Transverse colon (tissue), 4 donors: ENCODE results near the gene TMEM52. TPM values are rescaled to one million over a fixed set of nuclear protein-coding genes. Genes with fewer than 3 reads are reported as not detected.
A peak's percentile ranks its signal among the peaks of the same experiment; 100 is the strongest.

Experiments used
- DNase-seq: peaks from one replicate; pipeline ENCODE4 v3.0.0-alpha.2; 2019
- H3K27ac ChIP-seq, 4 donors: fragments of 200-600 bp; sonication (generic); 2 replicates each; pipeline ENCODE4 v1.5.1; 2016 to 2018; ENCODE audit warnings: inconsistent platforms in 4 of 4
- H3K27me3 ChIP-seq: fragments of 200-600 bp; sonication (generic); 2 replicates; pipeline ENCODE4 v1.5.1; 2017; ENCODE audit warnings: inconsistent platforms
- H3K36me3 ChIP-seq, 4 donors: fragments of 200-600 bp; sonication (generic); 2 replicates each; pipeline ENCODE4 v1.5.1; 2017 to 2019; ENCODE audit warnings: inconsistent platforms in 4 of 4
- H3K4me1 ChIP-seq, 4 donors: fragments of 200-600 bp; sonication (generic); 2 replicates each; pipeline ENCODE4 v1.5.1; 2017 to 2020; ENCODE audit warnings: inconsistent platforms in 4 of 4
- H3K4me3 ChIP-seq, 4 donors: fragments of 200-600 bp; sonication (generic); 1 replicate in 1 of 4; 2 replicates in 3 of 4; pipeline versions ENCODE4 v1.5.1 to v1.6.1; 2017 to 2019; ENCODE audit warnings: inconsistent platforms in 4 of 4
- H3K9me3 ChIP-seq, 2 donors: fragments of 200-600 bp; sonication (generic); 2 replicates each; pipeline ENCODE4 v1.5.1; 2017 to 2019; ENCODE audit warnings: inconsistent platforms in 2 of 2
- CTCF ChIP-seq, 5 experiments: fragments of 200-600 bp in 3 of 5; fragments of 450-650 bp in 2 of 5; sonication (generic) in 3 of 5; IDR thresholded peaks; 1 replicate in 2 of 5; 2 replicates in 3 of 5; pipeline ENCODE4 v1.5.1; 2016 to 2017; ENCODE audit warnings: antibody characterized with exemption in 5 of 5, inconsistent platforms in 3 of 5, mild to moderate bottlenecking in 2 of 5, moderate library complexity in 1 of 5
- EP300 ChIP-seq: sonication (generic); formaldehyde crosslinking; IDR thresholded peaks from one replicate; pipeline ENCODE4 v1.6.1; 2017; ENCODE audit warnings: antibody characterized with exemption, low read depth
- POLR2A ChIP-seq: fragments of 450-650 bp; IDR thresholded peaks from one replicate; pipeline ENCODE4 v1.6.1; 2016; ENCODE audit warnings: antibody characterized with exemption, mild to moderate bottlenecking, moderate library complexity
- POLR2AphosphoS5 ChIP-seq, 3 donors: sonication (generic); formaldehyde crosslinking; IDR thresholded peaks; one replicate each; pipeline ENCODE4 v1.6.1; 2016; ENCODE audit warnings: antibody characterized with exemption in 3 of 3
- WGBS, 2 donors: methylation state at CpG; one replicate each; pipeline ENCODE4 v1.1.5; 2018; ENCODE audit warnings: low coverage in 1 of 2; 5-methylcytosine and 5-hydroxymethylcytosine counted together
- in situ Hi-C, 4 donors: fragments of 200-750 bp; cut with MboI; loops; one replicate each; pipeline versions ENCODE4 v1.15.0 to v1.15.1; 2017; ENCODE audit warnings: low sequenced_read_pairs in 3 of 4, low pct_ligation_motif_present in 1 of 4, low pct_unique_long_range_greater_than_20kb in 1 of 4
- intact Hi-C: fragments of 100-400 bp; cut with DNase I; formaldehyde crosslinking; loops from one replicate; pipeline ENCODE4 v1.15.1; 2023; ENCODE audit warnings: low total_unique reads
- total RNA-seq, 4 donors: library from RNA; depleted of rRNA; stranded (reverse); fragments of >200 nt; gene quantifications; one replicate each; pipeline ENCODE4 v1.1.0, GENCODE V29; 2016

The TMEM52 gene
- total RNA-seq, 4 donors from 2014 or later: 5.2 to 9.5 (median 5.3) TPM; not detected in 1

GRCh38 chr1:1873186-1873585 is 45.9 kb downstream of the TMEM52 start:
- Histone ChIP-seq H3K27me3 (no peaks in the 10 kb centered on the region), H3K36me3 (peaks cover 0 to 10% (median 0%) of the 10 kb centered on the region in 4 donors), H3K4me1 (peaks cover 14 to 80% (median 27%) of the 10 kb centered on the region in 4 donors), H3K9me3 (no peaks in the 10 kb centered on the region), H3K27ac (peak overlapping the region in 2 of 4 donors; percentile 29 to 30), H3K4me3 (no peak overlapping the region)
- WGBS, 2 donors: 40 to 50% methylated on average over 2 of the region's 2 CpGs
- TF ChIP-seq POLR2A (no peak), CTCF (IDR thresholded peaks at IDR 0.05) (no peak), POLR2AphosphoS5 (IDR thresholded peaks at IDR 0.05) (peak in 1 of 3 donors; percentile 16), EP300 (no peak)
- peak; percentile 77 for DNase-seq
- intact Hi-C loops (no loop called here), in situ Hi-C loops (no loop called here)

DNA sequence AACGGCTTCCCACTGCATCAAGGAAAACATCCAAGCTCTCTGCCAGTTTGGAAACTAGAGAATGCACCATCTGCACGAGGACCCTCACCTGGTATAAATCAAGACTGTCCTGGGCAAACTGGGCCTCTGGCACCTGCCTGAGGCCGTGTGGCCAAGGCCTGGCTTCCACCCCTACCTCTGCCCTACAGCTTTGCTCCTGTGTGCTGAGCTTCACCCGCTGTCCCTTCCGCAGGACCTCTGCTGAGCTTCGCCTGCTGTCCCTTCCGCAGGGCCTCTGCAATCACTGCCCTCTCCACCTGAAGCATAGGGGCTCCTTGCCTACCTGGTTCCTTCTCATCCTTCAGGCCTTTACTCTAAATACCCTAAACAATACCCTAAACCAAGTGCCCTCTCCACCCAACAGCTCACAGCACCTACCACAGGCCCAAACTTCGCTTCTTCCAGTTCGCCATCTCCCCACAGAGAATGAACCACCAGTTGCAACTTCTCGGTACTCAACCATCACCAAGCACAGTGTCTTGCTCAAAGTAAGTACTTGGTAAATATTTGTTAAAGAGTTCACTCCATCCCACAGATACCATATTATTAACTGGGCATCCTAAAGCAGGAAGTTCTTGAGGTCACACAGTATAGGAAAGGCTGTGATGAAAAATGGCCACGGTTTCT is 46.6 kb downstream of the TMEM52 start:
- no peak for DNase-seq
- Histone ChIP-seq H3K27me3 (no peaks in the 10 kb centered on the region), H3K36me3 (peaks cover 0 to 10% (median 0%) of the 10 kb centered on the region in 4 donors), H3K9me3 (no peaks in the 10 kb centered on the region), H3K27ac (peak overlapping the region in 1 of 4 donors; percentile 30), H3K4me1 (peaks cover 14 to 80% (median 27%) of the 10 kb centered on the region in 4 donors), H3K4me3 (no peak overlapping the region)
- intact Hi-C loops (no loop called here), in situ Hi-C loops (no loop called here)
- no peak for TF ChIP-seq CTCF (IDR thresholded peaks at IDR 0.05)
- TF ChIP-seq EP300: no peak
- TF ChIP-seq POLR2AphosphoS5 (IDR thresholded peaks at IDR 0.05): no peak
- no peak for TF ChIP-seq POLR2A
- 83 to 90% methylated on average over 10 to 11 of the region's 11 CpGs for WGBS, 2 donors

DNA sequence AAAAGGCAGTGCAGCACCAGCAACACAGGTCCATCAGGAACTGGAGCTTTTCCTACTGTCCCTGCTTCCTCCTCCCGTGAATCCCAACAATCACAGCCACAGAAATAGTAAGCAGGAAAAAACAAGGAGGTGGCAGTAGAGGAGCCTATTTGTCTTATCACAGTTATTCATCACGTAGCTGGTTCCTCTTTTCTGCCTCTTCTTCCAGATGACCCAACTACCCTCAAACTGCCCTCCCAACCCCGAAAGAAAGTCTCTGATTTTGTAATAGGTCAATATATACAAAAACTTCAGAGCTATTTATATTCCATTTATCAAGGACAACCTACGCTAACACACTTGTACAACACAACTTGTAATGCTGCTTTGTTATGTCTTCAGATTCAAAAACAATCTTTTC is 49.6 kb downstream of the TMEM52 start:
- intact Hi-C loops (no loop called here), in situ Hi-C loops (no loop called here)
- H3K9me3 ChIP-seq: no peaks in the 10 kb centered on the region
- no peak overlapping the region for H3K27ac ChIP-seq
- H3K4me1 ChIP-seq: peaks cover 14 to 68% (median 33%) of the 10 kb centered on the region in 4 donors
- no peak for TF ChIP-seq POLR2A
- no peak for TF ChIP-seq POLR2AphosphoS5 (IDR thresholded peaks at IDR 0.05)
- TF ChIP-seq EP300: no peak
- TF ChIP-seq CTCF (IDR thresholded peaks at IDR 0.05): no peak
- 50 to 62% methylated on average over 3 to 4 of the region's 4 CpGs for WGBS, 2 donors
- no peak for DNase-seq
- H3K36me3 ChIP-seq: no peaks in the 10 kb centered on the region
- no peak overlapping the region for H3K4me3 ChIP-seq
- no peaks in the 10 kb centered on the region for H3K27me3 ChIP-seq

Other genes starting within 250 kb of the TMEM52 start
- 100 to 1,000 TPM in 2 of 4 donors, 10 to 100 TPM in 2; 63.4 to 202 (median 83.9) TPM for gene SLC35E2B, start 226.5 kb downstream of the TMEM52 start, total RNA-seq
- 100 to 1,000 TPM in 2 of 4 donors, 10 to 100 TPM in 2; 52.9 to 250 (median 161) TPM for gene CDK11A, start 194.9 kb downstream of the TMEM52 start, total RNA-seq
- gene NADK, start 140.8 kb downstream of the TMEM52 start, total RNA-seq: 100 to 1,000 TPM; 129 to 191 (median 152) TPM
- gene GNB1, start 28.2 kb downstream of the TMEM52 start, total RNA-seq: 100 to 1,000 TPM; 123 to 191 (median 174) TPM
- under 1 TPM in 1 of 4 donors, not detected in 3; 0.48 TPM for gene CALML6, start 4.0 kb downstream of the TMEM52 start, total RNA-seq
- not detected for gene CFAP74, start 84.5 kb upstream of the TMEM52 start, total RNA-seq
- gene GABRD, start 100.1 kb upstream of the TMEM52 start, total RNA-seq: not detected
- gene PRKCZ, start 131.1 kb upstream of the TMEM52 start, total RNA-seq: 10 to 100 TPM; 48.6 to 96.7 (median 54.4) TPM